ENCODE measurements around the gene ANKRD12. TPM values are rescaled to one million over a fixed set of nuclear protein-coding genes. Genes with fewer than 3 reads are reported as not detected.

ANKRD12 gene
- total RNA-seq, 3 donors from 2014 or later, result 46.8 to 108 (median 63.6) TPM

DNA sequence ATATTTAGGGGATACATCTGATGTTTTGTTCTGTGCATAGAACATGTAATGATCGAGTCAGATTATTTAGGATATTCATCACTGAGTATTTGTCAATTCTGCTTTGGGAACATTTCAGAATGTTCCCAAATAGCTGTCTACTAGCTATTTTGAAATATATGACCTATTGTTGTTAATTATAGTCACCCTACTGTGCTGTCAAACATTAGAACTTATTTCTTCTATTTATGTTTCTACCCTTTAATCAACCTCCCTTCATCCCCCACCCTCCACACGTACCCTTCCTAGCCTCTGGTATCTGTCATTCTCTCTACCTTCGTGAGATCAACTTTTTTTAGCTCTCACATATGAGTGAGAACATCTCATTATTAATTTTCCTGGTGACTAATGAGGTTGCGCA, 40.9 kb downstream of the ANKRD12 start:
- intact Hi-C loops (cut with DNase I, micrococcal nuclease), result no loop called here
- H3K9me3 ChIP-seq, result no peaks in the 10 kb centered on the region
- TF ChIP-seq, protein P1, sequence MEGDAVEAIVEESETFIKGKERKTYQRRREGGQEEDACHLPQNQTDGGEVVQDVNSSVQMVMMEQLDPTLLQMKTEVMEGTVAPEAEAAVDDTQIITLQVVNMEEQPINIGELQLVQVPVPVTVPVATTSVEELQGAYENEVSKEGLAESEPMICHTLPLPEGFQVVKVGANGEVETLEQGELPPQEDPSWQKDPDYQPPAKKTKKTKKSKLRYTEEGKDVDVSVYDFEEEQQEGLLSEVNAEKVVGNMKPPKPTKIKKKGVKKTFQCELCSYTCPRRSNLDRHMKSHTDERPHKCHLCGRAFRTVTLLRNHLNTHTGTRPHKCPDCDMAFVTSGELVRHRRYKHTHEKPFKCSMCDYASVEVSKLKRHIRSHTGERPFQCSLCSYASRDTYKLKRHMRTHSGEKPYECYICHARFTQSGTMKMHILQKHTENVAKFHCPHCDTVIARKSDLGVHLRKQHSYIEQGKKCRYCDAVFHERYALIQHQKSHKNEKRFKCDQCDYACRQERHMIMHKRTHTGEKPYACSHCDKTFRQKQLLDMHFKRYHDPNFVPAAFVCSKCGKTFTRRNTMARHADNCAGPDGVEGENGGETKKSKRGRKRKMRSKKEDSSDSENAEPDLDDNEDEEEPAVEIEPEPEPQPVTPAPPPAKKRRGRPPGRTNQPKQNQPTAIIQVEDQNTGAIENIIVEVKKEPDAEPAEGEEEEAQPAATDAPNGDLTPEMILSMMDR (IDR thresholded peaks at IDR 0.05), result no peak
- no peak for DNase-seq
- H3K4me1 ChIP-seq (ENCODE audit: low read depth), result no peaks in the 10 kb centered on the region
- H3K4me3 ChIP-seq, result no peak overlapping the region
- ATAC-seq, result no peak
- no peaks in the 10 kb centered on the region for H3K36me3 ChIP-seq (ENCODE audit: low read depth)

- TF ChIP-seq, protein P1 (IDR thresholded peaks at IDR 0.05), result no peak
- Histone ChIP-seq H3K9me3 (no peaks in the 10 kb centered on the region), H3K4me3 (no peak overlapping the region), H3K36me3 (ENCODE audit: low read depth) (no peaks in the 10 kb centered on the region), H3K4me1 (ENCODE audit: low read depth) (no peaks in the 10 kb centered on the region)
- intact Hi-C loops (cut with DNase I, micrococcal nuclease), result no loop called here
- ATAC-seq (no peak), DNase-seq (no peak)
Observed at GRCh38 chr18:9178557-9178956, 42.0 kb downstream of the ANKRD12 start.

DNA sequence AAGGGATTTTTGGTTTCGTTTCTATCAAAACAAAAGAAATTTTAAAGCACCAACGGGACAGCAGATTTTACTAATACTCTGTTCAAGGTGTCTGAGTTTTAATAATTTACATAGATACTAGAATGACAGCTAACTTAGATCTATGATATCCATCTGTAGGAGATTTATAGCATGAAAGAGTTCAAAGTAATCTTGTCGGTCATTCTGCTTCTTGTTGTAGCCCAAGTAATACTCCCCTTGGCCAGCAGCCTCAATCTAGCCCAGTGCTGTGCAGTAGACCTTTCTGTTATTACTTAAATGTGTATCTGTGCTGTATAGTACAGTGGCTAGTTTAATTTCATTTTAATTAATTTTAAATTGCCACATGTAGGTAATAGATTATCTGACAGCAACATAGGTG, 44.7 kb downstream of the ANKRD12 start:
- intact Hi-C loops (cut with DNase I, micrococcal nuclease), result no loop called here
- Histone ChIP-seq H3K4me1 (ENCODE audit: low read depth) (no peaks in the 10 kb centered on the region), H3K4me3 (no peak overlapping the region), H3K9me3 (no peaks in the 10 kb centered on the region), H3K36me3 (ENCODE audit: low read depth) (no peaks in the 10 kb centered on the region)
- ATAC-seq, result no peak
- TF ChIP-seq, protein P1 (IDR thresholded peaks at IDR 0.05), result no peak
- DNase-seq, result no peak

- no peaks in the 10 kb centered on the region for H3K9me3 ChIP-seq
Observed at GRCh38 chr18:9182852-9183399, 46.3 kb downstream of the ANKRD12 start.

DNA sequence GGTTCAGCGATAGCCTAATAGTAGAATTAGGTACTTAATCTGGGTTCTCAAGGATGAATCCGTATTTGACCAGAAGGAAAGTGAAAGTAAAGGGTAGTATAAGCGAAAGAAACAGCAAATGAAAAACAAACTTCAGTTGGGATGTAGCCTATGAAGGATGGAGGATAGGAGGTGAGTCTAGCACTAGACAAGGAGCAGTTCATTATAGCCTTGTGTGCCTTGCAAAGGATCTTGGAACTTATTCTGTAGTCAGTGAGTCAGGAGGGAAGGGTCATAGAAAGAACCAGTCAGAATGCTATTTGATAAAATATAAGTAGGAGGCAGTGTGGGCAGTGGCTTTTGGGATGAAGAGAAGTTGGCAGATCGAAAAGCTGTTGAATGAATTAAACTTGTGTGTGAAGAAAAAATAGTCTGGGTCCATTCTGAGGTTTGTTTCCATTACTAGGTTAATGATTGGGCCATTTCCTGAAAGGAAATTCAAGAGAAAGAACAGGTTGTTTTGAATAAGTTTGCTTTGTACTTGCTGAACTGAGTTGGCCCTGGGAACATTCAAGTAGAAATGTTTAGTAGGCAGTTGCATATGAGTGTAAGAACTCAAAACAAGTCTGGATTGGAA, 48.5 kb downstream of the ANKRD12 start:
- intact Hi-C loops (cut with DNase I, micrococcal nuclease), result no loop called here
- ATAC-seq, result no peak

More at GRCh38 chr18:9182852-9183399, 46.3 kb downstream of the ANKRD12 start:
- Histone ChIP-seq H3K36me3 (ENCODE audit: low read depth) (no peaks in the 10 kb centered on the region), H3K4me1 (ENCODE audit: low read depth) (peaks cover 2% of the 10 kb centered on the region), H3K4me3 (no peak overlapping the region)
- intact Hi-C loops (cut with DNase I, micrococcal nuclease), result no loop called here
- TF ChIP-seq, protein P1 (IDR thresholded peaks at IDR 0.05), result no peak
- DNase-seq, result no peak
- no peak for ATAC-seq

More for the DNA sequence above, 48.5 kb downstream of the ANKRD12 start:
- Histone ChIP-seq H3K4me1 (ENCODE audit: low read depth) (peaks cover 4% of the 10 kb centered on the region), H3K9me3 (no peaks in the 10 kb centered on the region), H3K36me3 (ENCODE audit: low read depth) (no peaks in the 10 kb centered on the region), H3K4me3 (no peak overlapping the region)
- no peak for DNase-seq
- TF ChIP-seq, protein P1 (IDR thresholded peaks at IDR 0.05), result no peak

All from mucosa of descending colon (tissue), 3 donors.